ENCODE data around the gene MT1F.
"Not testable (repeated sequence)": the region's sequence is repeated elsewhere in the genome, so short reads cannot be mapped to it uniquely, and the experiment has no call there.

The MT1F gene

DNA sequence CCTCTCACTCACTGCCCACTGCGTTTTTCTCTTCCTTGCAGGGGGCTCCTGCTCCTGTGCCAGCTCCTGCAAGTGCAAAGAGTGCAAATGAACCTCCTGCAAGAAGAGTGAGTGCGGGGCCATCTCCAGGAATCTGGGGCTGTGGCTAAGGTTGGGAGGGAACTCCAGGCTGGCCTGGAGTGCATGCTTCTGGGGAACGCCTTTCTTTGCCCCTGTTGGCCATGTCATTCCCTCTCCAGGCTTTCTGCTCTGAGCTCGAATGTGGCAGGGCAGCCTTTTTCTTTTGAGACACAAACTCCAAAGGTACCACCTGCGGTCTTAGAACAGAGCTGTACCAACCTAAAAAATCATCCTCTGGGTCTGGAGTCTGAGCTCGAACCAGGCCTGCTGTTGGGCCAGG lies 39.6 kb upstream of the MT1F start:
- TF ChIP-seq, protein P1, sequence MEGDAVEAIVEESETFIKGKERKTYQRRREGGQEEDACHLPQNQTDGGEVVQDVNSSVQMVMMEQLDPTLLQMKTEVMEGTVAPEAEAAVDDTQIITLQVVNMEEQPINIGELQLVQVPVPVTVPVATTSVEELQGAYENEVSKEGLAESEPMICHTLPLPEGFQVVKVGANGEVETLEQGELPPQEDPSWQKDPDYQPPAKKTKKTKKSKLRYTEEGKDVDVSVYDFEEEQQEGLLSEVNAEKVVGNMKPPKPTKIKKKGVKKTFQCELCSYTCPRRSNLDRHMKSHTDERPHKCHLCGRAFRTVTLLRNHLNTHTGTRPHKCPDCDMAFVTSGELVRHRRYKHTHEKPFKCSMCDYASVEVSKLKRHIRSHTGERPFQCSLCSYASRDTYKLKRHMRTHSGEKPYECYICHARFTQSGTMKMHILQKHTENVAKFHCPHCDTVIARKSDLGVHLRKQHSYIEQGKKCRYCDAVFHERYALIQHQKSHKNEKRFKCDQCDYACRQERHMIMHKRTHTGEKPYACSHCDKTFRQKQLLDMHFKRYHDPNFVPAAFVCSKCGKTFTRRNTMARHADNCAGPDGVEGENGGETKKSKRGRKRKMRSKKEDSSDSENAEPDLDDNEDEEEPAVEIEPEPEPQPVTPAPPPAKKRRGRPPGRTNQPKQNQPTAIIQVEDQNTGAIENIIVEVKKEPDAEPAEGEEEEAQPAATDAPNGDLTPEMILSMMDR (IDR thresholded peaks at IDR 0.05; ENCODE audit: low read length, missing control alignments) = no peak
- no peak overlapping the region for H3K4me3 ChIP-seq (replicated peaks; ENCODE audit: low read depth, low read length)
- no peak for DNase-seq (ENCODE audit: low read depth)

GRCh38 chr16:56620339-56620897 lies 37.3 kb upstream of the MT1F start:
- DNase-seq (ENCODE audit: low read depth) = no peak
- H3K4me3 ChIP-seq (replicated peaks; ENCODE audit: low read depth, low read length) = no peak overlapping the region
- TF ChIP-seq, protein P1 (IDR thresholded peaks at IDR 0.05; ENCODE audit: low read length, missing control alignments) = no peak

DNA sequence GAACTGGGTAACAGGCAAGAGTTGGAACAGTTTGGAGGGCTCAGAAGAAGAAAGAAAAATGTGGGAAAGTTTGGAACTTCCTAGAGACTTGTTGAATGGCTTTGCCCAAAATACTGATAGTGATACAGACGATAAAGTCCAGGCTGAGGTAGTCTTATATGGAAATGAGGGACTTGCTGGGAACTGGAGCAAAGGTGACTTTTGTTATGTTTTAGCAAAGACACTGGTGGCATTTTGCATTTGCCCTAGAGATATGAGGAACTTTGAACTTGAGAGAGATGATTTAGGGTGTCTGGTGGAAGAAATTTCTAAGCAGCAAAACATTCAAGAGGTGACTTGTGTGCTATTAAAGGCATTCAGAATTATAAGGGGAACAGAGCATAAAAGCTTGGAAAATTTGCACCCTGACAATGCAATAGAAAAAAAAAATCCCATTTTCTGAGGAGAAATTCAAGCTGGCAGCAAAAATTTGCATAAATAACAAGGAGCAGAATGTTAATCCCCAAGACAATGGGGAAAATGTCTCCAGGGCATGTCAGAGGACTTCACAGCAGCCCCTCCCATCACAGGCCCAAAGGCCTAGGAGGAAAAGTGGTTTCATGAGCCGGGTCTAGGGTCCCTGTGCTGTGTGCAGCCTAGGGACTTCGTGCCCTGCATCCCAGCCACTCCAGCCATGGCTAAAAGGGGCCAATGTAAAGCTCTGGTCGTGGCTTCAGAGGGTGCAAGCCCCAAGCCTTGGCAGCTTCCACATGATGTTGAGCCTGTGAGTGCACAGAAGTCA lies 35.9 kb upstream of the MT1F start:
- H3K4me3 ChIP-seq (replicated peaks; ENCODE audit: low read depth, low read length); DNase-seq (ENCODE audit: low read depth): not testable (repeated sequence)

- DNase-seq (ENCODE audit: low read depth); H3K4me3 ChIP-seq (replicated peaks; ENCODE audit: low read depth, low read length): not testable (repeated sequence)
Observed at GRCh38 chr16:56623184-56623583, 34.6 kb upstream of the MT1F start.

DNA sequence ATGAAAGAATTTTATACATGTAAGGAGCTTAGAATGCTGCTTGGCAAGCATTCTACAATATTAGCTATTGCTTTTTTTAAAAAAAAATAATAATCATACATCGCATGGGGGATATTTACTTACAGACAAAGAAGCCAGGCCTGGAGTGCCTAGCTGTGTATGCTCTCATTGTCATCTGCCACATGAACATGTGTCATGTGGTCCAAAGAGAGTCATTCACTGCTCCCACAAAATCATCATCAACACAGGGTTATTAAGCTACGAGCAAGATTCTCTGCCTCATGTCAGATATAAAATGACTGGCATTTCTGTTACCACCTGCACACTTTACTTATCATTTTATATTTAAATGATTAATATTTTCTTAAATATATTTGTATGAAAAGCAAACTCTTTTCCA lies 34.1 kb upstream of the MT1F start:
- TF ChIP-seq, protein P1 (IDR thresholded peaks at IDR 0.05; ENCODE audit: low read length, missing control alignments) = no peak
- DNase-seq (ENCODE audit: low read depth) = no peak
- no peak overlapping the region for H3K4me3 ChIP-seq (replicated peaks; ENCODE audit: low read depth, low read length)

DNA sequence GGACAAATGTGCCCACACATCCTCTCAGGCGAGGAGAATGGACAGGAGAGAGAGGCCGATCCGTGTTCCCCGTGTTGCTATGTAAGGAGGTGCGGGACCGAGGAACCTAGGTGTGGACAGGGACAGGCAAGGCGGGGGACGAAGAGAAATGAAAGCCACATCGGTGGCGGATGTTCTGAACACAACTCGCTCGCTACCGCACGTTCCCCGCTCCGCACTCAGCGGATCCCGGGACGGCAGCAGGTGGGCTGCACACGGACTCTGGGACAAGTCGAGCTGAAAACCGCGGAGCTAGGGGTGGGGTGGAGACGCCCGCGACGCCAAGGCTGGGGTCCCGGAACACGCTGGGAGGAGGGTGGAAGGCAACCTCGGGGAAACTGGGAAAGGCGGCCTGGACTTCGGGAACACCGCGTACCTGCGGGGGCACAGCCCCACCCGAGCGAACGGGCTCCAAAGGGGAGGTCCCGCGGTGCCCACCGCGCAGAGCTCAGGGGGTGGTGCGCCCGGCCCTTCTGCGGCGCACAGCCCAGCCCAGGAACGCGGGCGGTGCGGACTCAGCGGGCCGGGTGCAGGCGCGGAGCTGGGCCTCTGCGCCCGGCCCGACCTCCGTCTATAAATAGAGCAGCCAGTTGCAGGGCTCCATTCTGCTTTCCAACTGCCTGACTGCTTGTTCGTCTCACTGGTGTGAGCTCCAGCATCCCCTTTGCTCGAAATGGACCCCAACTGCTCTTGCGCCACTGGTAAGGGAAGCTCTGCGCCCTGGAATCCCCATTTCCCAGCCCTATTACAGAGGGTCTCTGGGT lies 32.4 kb upstream of the MT1F start, which contains the start of gene MT1E:
MT1E (plus strand) TSS at position 642 of the 803 bp plus-strand sequence; CDS start at position 713, 71 bp downstream.
- DNase-seq (ENCODE audit: low read depth) = peak; percentile 82
- TF ChIP-seq, protein P1 (IDR thresholded peaks at IDR 0.05; ENCODE audit: low read length, missing control alignments) = no peak
- H3K4me3 ChIP-seq (replicated peaks; ENCODE audit: low read depth, low read length) = peak within 1 kb of the TSS; percentile 66

- peak overlapping the region; percentile 66 for H3K4me3 ChIP-seq (replicated peaks; ENCODE audit: low read depth, low read length)
- TF ChIP-seq, protein P1 (IDR thresholded peaks at IDR 0.05; ENCODE audit: low read length, missing control alignments) = no peak
- DNase-seq (ENCODE audit: low read depth) = peak; percentile 79
Observed at GRCh38 chr16:56625943-56626654, 31.7 kb upstream of the MT1F start.
